PFSK-1 (cell line): Measurements from ENCODE around the gene SP2.

ENCODE experiments used
- FOXP2 ChIP-seq: optimal IDR thresholded peaks from 2 replicates; pipeline ENCODE3; 2011; ENCODE audit warnings: borderline replicate concordance, control low read depth, inconsistent platforms; ENCODE audit not compliant: insufficient read depth; ENCODE audit errors: extremely low read length, extremely low read depth
- POLR2AphosphoS5 ChIP-seq: IDR thresholded peaks from 2 replicates; pipeline ENCODE4 v1.6.1; 2012; ENCODE audit warnings: low read depth, mild to moderate bottlenecking, control low read depth, low read length, moderate library complexity
- REST ChIP-seq, 2 experiments: IDR thresholded peaks; 2 replicates each; pipeline versions ENCODE4 v1.6.1 to v1.8.0; 2011 to 2012; ENCODE audit warnings: low read depth in 2 of 2, low read length in 2 of 2, control low read depth in 1 of 2, inconsistent platforms in 1 of 2, mild to moderate bottlenecking in 1 of 2, moderate library complexity in 1 of 2; ENCODE audit not compliant: insufficient read depth in 1 of 2
- SIN3A ChIP-seq: IDR thresholded peaks from 2 replicates; pipeline ENCODE4 v1.6.1; 2012; ENCODE audit warnings: mild to moderate bottlenecking, low read length, moderate library complexity, borderline replicate concordance; ENCODE audit not compliant: insufficient read depth
- TAF1 ChIP-seq: IDR thresholded peaks from 2 replicates; pipeline ENCODE4 v1.6.1; 2012; ENCODE audit warnings: low read length, control low read depth, borderline replicate concordance; ENCODE audit not compliant: insufficient read depth

SP2 gene

DNA sequence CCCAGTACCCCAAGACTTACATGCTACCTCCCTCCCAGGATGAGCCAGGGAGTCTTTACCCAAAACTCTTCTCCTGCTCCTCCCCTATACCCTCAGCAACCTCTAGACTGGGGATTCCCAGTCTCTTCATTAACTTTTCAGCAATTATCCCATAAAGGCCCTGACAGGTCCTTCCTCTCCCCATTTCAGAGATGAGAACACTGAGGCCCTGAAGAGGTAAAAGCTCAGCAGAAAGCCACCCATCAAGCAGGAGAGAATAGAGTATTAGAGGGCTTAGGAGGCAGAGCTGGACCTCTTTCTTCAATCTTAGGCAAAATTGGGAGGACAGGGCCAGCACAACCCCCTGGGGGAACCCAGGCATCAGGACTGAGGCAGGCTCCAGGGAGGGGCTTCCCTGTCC lies 39.2 kb upstream of the SP2 start:
- TF ChIP-seq TAF1 = no peak
- no peak for TF ChIP-seq SIN3A
- no peak for TF ChIP-seq FOXP2
- TF ChIP-seq POLR2AphosphoS5 = no peak
- TF ChIP-seq REST (IDR thresholded peaks at IDR 0.05; ENCODE audit: insufficient read depth in 1 of 2, low read depth in 2 of 2, low read length in 2 of 2) = no peak

DNA sequence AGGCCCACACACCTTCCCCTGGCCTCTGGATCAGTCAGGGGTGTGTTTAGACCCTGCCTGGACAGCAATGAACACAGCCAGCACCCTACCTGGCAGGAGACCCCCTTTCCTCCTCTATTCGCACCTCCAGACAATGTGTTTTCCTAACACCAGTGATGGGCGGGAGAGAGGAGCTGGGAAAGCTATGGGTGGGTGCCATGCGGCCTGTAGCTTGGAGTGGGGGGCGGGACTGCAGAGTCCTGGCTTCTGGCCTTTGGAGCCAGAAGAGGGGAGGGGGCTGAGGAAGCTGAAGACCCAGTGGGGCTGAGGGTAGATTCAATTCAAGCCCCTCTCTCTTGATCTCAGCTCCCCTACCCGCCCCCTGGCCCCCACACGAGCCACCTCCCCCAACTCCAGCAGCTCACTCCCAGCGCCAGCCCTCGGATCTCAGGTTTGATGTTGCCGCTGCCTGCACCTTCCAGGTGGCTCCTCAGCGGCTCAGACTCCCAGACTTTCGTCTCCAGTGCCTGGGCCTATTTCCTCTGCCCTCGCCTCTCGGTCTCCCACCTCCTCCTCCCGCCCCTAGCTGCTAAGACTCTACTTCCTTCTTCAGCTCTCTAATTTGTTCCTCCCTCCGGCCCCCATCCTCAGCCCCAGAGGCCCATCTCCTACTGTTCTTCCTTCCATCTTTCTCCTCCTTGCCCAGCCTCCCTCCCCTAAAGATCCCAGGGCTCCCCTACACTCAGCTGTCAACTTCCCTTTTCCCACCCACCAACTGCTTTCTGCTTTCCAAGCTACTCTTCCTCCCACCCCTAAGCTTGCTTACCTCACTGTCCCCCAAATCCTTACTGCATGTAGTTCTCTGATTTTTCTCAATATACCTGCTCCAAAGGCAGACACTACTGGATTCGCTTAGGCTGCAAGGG lies 38.2 kb upstream of the SP2 start:
- TF ChIP-seq SIN3A = no peak
- TF ChIP-seq FOXP2 = no peak
- no peak for TF ChIP-seq TAF1
- TF ChIP-seq REST (IDR thresholded peaks at IDR 0.05; ENCODE audit: insufficient read depth in 1 of 2, low read depth in 2 of 2, low read length in 2 of 2) = no peak
- TF ChIP-seq POLR2AphosphoS5 = no peak

DNA sequence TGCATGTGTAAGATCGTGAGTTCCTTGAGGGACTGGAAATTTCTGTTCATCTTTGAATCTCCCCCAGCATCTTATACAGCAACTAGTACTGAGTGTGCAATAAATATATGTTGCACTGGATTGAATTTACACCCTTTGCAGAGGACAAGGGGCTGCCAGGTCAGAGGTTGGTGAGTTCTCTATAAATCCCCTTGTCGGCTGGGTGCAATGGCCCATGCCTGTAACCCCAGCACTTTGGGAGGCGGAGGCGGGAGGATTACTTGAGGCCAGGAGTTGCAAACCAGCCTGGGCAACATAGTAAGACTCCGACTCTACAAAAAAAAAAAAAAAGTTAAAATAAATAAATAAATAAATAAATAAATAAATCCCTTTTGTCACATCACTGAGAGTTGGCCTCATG lies 35.6 kb upstream of the SP2 start:
- TF ChIP-seq FOXP2 (no peak), POLR2AphosphoS5 (no peak), SIN3A (no peak), REST (IDR thresholded peaks at IDR 0.05; ENCODE audit: insufficient read depth in 1 of 2, low read depth in 2 of 2, low read length in 2 of 2) (no peak)

- TF ChIP-seq TAF1 (no peak), FOXP2 (no peak), SIN3A (no peak)
Measured at GRCh38 chr17:47862621-47863440, 33.2 kb upstream of the SP2 start.

GRCh38 chr17:47864791-47865216 lies 31.2 kb upstream of the SP2 start:
- TF ChIP-seq FOXP2 (no peak), SIN3A (no peak), TAF1 (no peak), REST (IDR thresholded peaks at IDR 0.05; ENCODE audit: insufficient read depth in 1 of 2, low read depth in 2 of 2, low read length in 2 of 2) (no peak), POLR2AphosphoS5 (no peak)
